ENCODE measurements around the gene MTMR6.

DNA sequence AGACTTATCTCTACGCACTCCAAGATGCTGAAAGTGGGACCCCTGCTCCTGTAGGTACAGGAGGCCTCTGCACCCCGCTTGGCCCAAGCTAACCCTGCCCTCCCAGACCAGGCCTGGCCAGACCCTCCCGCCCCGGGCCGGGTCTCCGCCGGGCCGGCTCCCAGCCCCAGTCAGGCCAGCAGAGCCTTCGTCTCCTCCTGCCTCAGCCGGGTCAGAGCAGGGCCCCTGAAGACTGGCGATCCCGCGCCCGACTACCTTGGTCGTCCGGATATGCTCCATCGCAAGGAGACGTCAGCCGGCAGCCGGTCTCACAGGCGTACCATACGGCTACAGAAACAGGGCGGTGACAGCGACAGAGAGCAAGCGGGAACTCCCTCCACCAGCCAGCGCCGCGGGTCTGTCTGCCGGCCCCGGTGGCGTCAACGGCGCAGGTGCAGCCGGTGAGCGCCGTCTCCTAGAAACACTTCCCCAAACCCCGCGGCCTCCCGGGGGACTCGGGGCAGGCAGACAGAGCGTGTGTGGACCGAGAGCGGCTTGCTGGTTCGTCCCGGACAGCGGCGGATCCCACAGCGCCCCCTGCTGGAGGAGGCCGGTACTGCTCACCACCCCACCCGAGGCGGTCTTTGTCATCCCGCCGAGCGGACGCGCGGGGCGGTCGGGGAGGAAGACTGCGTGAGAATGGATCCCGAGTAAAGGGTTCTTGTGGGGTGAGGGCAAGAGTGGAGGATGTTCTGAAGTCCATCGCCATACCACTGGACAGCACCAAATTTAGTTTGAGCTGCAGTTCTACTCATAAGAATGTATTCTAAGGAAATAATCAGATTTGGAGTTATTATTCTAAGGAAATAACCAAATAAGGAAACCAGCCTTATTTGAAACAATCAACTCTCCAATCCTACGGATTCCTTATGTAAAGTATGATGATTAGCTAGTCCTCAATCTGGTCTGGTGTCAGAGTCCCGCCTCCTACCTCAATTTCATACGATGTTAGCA is at the start of gene MTMR6:
- TF ChIP-seq, protein P1, sequence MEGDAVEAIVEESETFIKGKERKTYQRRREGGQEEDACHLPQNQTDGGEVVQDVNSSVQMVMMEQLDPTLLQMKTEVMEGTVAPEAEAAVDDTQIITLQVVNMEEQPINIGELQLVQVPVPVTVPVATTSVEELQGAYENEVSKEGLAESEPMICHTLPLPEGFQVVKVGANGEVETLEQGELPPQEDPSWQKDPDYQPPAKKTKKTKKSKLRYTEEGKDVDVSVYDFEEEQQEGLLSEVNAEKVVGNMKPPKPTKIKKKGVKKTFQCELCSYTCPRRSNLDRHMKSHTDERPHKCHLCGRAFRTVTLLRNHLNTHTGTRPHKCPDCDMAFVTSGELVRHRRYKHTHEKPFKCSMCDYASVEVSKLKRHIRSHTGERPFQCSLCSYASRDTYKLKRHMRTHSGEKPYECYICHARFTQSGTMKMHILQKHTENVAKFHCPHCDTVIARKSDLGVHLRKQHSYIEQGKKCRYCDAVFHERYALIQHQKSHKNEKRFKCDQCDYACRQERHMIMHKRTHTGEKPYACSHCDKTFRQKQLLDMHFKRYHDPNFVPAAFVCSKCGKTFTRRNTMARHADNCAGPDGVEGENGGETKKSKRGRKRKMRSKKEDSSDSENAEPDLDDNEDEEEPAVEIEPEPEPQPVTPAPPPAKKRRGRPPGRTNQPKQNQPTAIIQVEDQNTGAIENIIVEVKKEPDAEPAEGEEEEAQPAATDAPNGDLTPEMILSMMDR (IDR thresholded peaks at IDR 0.05): peak; percentile 98 to 100 (median 99)
- TF ChIP-seq POLR2A (IDR thresholded peaks at IDR 0.05): peak; percentile 76 to 95 (median 91)

All from body of pancreas (tissue), 4 donors.